GM12801 (cell line): ENCODE results near the gene RAG2.

Experiments
- TF ChIP-seq, protein P1 (sequence below): IDR thresholded peaks from one replicate; pipeline ENCODE4 v1.5.1; 2011; ENCODE audit warnings: control low read depth; ENCODE audit not compliant: insufficient read length; ENCODE audit errors: extremely low read depth

The RAG2 gene

DNA sequence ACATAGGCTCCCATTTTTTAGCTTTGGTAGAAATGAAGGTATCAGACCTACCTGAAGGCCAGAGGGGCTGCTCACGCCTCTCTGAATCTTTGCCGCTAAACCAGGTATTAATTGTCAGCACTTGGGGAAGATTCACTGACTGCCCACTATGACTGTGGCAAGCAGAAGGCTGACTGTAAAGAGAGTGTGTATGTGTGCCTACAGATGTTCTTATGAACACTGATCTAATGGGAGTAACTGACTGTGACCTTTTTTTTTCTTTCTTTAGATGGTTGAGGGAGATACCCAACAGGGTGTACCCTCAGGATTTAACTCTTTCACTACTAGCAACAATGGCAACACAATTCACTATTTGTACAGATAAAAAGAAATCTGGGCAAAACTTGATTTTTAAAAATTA lies at the start of gene RAG2:
RAG2 (minus strand) TSS at position 186 of the 400 bp plus-strand sequence. CDS start 4,068 bp downstream, outside the sequence.
- TF ChIP-seq, protein P1, sequence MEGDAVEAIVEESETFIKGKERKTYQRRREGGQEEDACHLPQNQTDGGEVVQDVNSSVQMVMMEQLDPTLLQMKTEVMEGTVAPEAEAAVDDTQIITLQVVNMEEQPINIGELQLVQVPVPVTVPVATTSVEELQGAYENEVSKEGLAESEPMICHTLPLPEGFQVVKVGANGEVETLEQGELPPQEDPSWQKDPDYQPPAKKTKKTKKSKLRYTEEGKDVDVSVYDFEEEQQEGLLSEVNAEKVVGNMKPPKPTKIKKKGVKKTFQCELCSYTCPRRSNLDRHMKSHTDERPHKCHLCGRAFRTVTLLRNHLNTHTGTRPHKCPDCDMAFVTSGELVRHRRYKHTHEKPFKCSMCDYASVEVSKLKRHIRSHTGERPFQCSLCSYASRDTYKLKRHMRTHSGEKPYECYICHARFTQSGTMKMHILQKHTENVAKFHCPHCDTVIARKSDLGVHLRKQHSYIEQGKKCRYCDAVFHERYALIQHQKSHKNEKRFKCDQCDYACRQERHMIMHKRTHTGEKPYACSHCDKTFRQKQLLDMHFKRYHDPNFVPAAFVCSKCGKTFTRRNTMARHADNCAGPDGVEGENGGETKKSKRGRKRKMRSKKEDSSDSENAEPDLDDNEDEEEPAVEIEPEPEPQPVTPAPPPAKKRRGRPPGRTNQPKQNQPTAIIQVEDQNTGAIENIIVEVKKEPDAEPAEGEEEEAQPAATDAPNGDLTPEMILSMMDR: no peak

GRCh38 chr11:36638556-36638955 lies 40.5 kb upstream of the RAG2 start:
- TF ChIP-seq, protein P1: no peak

DNA sequence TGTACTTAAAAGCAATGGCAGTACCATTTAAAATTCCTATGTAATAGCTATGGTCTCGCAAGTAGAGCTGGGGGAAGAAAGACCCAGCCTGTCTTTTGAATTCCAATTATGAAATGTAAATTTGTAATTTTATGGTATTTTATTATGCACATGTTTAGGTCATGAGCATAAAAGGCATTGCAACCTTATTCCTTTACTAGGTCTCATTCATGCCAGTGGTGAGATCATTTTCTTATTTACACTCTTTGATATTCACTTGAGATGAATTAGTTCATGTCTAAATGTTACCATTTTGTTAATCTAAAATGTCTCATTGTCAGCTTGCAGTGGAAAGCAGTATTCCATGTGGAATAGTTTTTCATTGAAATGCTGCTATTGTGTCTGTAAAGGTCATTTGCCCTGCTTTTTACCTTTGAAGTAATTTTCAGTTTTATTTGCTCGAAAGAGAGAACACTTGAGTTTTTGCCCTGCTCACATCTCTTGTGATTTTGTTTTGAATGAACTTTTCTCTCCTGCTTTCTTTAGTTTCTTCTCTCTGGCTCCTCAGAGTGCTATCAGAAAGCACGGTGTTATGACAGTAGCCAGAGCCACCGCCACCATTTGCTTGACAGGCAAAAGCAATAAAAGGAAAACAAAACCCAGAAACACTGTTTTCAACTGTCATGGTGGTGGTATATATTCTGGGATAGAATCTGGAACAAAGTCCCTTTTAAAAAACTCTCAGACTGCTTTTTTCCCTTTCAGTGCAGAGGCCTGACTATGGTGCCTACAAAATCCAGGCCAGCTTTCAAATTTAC lies 37.2 kb upstream of the RAG2 start:
- TF ChIP-seq, protein P1: no peak

DNA sequence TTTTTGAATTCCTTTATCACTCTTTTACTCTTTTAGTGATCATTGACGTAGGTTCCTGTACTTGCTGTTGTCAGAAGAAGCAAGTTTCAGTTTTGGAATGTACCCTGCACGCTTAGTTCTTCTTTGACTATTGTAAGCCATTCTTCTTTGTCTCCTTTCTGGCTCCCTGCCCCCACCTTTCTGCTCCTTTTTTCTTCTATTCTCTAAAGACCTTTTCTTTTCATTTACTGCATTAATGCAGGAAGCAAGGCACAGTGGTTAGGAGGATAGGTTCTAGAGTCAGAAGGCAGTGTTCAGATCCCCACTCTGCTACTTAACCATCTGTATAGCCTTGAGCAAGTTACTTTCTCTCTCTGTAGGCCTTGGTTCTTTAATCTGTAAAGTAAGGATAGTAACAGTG lies 33.7 kb upstream of the RAG2 start:
- TF ChIP-seq, protein P1: no peak

DNA sequence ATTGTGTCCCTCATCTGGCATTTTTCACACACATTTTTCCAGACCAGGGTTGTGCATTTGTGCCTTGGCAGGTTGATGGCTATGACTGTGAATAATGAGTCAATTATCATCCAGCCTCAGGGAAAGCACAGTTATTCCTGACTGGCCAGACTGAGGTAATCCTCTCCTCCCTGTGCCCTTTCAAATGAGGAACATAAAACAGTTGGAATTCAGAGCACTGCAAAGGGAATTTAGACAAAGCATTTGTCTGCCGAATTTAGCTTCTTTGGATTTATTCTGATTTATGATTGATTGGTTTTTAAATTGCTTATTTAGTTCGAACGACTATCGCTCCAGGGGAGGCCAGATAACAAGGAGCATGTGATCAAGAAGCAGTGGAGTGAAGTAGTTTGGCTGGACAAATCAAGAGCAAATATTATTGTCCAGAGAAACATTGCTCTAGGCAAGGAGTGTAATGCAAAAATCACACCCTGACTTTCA lies 30.8 kb upstream of the RAG2 start:
- TF ChIP-seq, protein P1: no peak

GRCh38 chr11:36628141-36628540 lies 30.1 kb upstream of the RAG2 start:
- TF ChIP-seq, protein P1: no peak

DNA sequence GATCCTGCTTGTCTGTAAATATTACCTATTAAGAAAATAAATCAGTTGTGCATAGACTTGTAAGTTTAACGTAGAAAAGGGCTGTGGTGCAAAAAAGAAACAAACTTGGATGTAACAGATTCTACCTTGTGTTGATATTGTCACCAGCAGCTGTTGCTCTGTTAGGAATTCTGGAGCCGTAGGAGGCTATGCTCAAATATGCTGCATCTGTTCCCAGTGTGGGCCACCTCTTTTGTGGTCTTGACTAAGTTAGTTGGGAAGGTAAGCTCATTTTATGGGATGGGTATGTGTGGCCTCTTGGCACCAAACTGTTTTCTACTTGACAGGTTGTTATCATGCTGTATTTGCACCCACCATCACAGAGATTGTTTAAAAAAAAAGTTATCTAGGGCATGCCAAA lies 29.4 kb upstream of the RAG2 start:
- TF ChIP-seq, protein P1: no peak
